Peyer's patch (tissue), 4 donors: ENCODE results near the gene METRNL. TPM values are rescaled to one million over a fixed set of nuclear protein-coding genes. Genes with fewer than 3 reads are reported as not detected.

Experiments
- DNase-seq, 3 donors: peaks; one replicate each; pipeline ENCODE4 v3.0.0-alpha.2; 2017 to 2019
- H3K27ac ChIP-seq, 4 donors: fragments of 200-600 bp; sonication (generic); one replicate each; pipeline ENCODE4 v1.5.1; 2016 to 2019
- H3K27me3 ChIP-seq, 2 donors: fragments of 200-600 bp; sonication (generic); one replicate each; pipeline ENCODE4 v1.5.1; 2019
- H3K36me3 ChIP-seq, 3 donors: fragments of 200-600 bp; sonication (generic); one replicate each; pipeline ENCODE4 v1.5.1; 2016 to 2019
- H3K4me1 ChIP-seq, 4 donors: fragments of 200-600 bp; sonication (generic); one replicate each; pipeline ENCODE4 v1.5.1; 2016 to 2019
- H3K4me3 ChIP-seq, 4 donors: fragments of 200-600 bp; sonication (generic); 1 replicate in 3 of 4; 2 replicates in 1 of 4; pipeline ENCODE4 v1.5.1; 2016 to 2019; ENCODE audit warnings: mild to moderate bottlenecking in 1 of 4
- H3K9me3 ChIP-seq, 4 donors: fragments of 200-600 bp; sonication (generic); one replicate each; pipeline ENCODE4 v1.5.1; 2016 to 2019; ENCODE audit warnings: mild to moderate bottlenecking in 1 of 4
- POLR2A ChIP-seq, 2 donors: fragments of 450-650 bp; IDR thresholded peaks; one replicate each; pipeline ENCODE4 v1.5.1; 2017; ENCODE audit warnings: antibody characterized with exemption in 2 of 2, mild to moderate bottlenecking in 2 of 2, moderate library complexity in 2 of 2
- total RNA-seq, 4 donors: library from RNA; depleted of rRNA; stranded (reverse); fragments of >200 nt; gene quantifications; one replicate each; pipeline ENCODE4 v1.1.0, GENCODE V29; 2016
- TF ChIP-seq, protein P1 (sequence below), 6 experiments: fragments of 450-650 bp in 4 of 6; fragments of 200-600 bp in 2 of 6; sonication (generic) in 1 of 6; IDR thresholded peaks; one replicate each; pipeline ENCODE4 v1.5.1; 2017 to 2019; ENCODE audit warnings: antibody characterized with exemption in 6 of 6, mild to moderate bottlenecking in 3 of 6, moderate library complexity in 1 of 6

The METRNL gene
- total RNA-seq, 4 donors from 2014 or later: 73.4 to 170 (median 117) TPM

DNA sequence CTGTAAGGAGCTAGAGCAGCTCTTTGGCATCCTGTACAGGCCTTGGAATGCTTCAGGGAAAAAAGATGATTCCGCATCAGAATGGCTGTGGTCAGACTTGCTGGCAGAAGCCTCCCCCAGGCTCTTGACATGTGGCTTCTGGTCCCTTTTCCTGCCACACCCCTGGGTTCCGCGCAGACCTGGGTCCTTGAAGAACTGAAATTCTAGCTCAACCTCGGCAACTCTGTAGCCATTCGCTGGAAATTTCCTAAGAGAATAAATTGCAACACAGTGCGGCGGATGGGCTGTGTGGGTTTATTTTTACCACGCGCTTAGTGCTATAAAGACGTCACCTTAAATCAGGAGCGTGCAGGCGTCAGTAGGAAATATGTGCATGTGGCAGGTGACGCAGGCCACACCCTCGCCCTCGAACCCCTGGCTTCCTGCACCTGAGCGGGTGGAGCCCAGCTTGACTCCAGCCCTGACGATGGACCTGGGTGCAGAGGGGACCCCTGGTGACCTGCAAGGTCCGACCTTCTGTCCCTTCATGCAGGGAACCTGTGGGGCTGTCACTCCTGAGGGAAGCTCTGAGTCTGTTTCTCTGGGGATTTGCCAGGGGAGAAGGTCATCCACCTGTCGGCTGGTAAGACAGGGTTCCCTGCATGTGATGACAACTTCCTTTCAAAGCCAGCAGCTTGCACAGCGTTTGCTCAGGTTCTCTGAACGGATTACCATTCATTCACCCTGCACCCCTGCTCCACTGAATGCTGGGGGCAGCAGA is 46.3 kb downstream of the METRNL start:
- TF ChIP-seq POLR2A (IDR thresholded peaks at IDR 0.05): no peak
- TF ChIP-seq, protein P1, sequence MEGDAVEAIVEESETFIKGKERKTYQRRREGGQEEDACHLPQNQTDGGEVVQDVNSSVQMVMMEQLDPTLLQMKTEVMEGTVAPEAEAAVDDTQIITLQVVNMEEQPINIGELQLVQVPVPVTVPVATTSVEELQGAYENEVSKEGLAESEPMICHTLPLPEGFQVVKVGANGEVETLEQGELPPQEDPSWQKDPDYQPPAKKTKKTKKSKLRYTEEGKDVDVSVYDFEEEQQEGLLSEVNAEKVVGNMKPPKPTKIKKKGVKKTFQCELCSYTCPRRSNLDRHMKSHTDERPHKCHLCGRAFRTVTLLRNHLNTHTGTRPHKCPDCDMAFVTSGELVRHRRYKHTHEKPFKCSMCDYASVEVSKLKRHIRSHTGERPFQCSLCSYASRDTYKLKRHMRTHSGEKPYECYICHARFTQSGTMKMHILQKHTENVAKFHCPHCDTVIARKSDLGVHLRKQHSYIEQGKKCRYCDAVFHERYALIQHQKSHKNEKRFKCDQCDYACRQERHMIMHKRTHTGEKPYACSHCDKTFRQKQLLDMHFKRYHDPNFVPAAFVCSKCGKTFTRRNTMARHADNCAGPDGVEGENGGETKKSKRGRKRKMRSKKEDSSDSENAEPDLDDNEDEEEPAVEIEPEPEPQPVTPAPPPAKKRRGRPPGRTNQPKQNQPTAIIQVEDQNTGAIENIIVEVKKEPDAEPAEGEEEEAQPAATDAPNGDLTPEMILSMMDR (IDR thresholded peaks at IDR 0.05): no peak
- peaks cover 0 to 14% (median 5%) of the 10 kb centered on the region in 4 donors for H3K4me1 ChIP-seq
- H3K36me3 ChIP-seq: no peaks in the 10 kb centered on the region
- no peaks in the 10 kb centered on the region for H3K9me3 ChIP-seq
- no peak overlapping the region for H3K4me3 ChIP-seq
- peak in 2 of 3 donors; percentile 57 to 62 for DNase-seq
- H3K27ac ChIP-seq: no peak overlapping the region
- H3K27me3 ChIP-seq: no peaks in the 10 kb centered on the region

- Histone ChIP-seq H3K27ac (no peak overlapping the region), H3K4me1 (peaks cover 0 to 14% (median 4%) of the 10 kb centered on the region in 4 donors), H3K36me3 (no peaks in the 10 kb centered on the region), H3K4me3 (no peak overlapping the region), H3K9me3 (no peaks in the 10 kb centered on the region), H3K27me3 (no peaks in the 10 kb centered on the region)
- no peak for DNase-seq
- TF ChIP-seq POLR2A (IDR thresholded peaks at IDR 0.05): no peak
- TF ChIP-seq, protein P1 (IDR thresholded peaks at IDR 0.05): no peak
These were observed 46.9 kb downstream of the METRNL start for GRCh38 chr17:83126275-83126811.

DNA sequence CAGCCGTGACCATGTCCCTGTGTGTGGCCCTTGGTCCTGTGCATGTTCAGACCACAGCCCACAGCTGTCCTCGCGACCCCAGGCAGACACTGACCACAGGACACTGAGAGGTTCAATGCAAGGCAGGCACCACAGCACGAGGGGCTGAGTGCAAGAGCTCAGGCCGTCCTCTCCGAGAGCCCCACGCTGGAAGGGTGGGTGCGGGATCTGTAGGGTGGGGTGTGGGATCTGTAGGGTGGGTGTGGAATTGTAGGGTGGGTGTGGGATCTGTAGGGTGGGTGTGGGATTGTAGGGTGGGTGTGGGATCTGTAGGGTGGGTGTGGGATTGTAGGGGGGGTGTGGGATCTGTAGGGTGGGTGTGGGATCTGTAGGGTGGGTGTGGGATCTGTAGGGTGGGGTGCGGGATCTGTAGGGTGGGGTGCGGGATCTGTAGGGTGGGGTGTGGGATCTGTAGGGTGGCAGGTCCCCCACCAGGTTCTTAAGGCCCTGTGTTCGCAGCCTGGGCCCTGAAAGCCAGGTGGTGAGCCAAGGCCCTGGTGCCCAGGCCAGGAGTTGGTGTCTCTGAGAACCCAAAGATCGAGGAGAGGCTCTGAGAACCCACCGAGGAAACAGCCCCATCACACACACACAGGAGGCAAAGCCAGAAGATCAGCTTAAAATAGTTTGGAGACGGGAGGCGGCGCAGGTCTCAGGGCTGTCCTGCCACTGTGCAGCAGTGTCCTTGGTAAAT is 48.2 kb downstream of the METRNL start:
- H3K27me3 ChIP-seq: no peaks in the 10 kb centered on the region
- peak in 2 of 3 donors; percentile 30 to 43 for DNase-seq
- H3K36me3 ChIP-seq: no peaks in the 10 kb centered on the region
- H3K4me1 ChIP-seq: peaks cover 0 to 14% (median 4%) of the 10 kb centered on the region in 4 donors
- H3K27ac ChIP-seq: no peak overlapping the region
- H3K9me3 ChIP-seq: no peaks in the 10 kb centered on the region
- H3K4me3 ChIP-seq: no peak overlapping the region
- TF ChIP-seq POLR2A (IDR thresholded peaks at IDR 0.05): no peak
- TF ChIP-seq, protein P1 (IDR thresholded peaks at IDR 0.05): no peak

DNA sequence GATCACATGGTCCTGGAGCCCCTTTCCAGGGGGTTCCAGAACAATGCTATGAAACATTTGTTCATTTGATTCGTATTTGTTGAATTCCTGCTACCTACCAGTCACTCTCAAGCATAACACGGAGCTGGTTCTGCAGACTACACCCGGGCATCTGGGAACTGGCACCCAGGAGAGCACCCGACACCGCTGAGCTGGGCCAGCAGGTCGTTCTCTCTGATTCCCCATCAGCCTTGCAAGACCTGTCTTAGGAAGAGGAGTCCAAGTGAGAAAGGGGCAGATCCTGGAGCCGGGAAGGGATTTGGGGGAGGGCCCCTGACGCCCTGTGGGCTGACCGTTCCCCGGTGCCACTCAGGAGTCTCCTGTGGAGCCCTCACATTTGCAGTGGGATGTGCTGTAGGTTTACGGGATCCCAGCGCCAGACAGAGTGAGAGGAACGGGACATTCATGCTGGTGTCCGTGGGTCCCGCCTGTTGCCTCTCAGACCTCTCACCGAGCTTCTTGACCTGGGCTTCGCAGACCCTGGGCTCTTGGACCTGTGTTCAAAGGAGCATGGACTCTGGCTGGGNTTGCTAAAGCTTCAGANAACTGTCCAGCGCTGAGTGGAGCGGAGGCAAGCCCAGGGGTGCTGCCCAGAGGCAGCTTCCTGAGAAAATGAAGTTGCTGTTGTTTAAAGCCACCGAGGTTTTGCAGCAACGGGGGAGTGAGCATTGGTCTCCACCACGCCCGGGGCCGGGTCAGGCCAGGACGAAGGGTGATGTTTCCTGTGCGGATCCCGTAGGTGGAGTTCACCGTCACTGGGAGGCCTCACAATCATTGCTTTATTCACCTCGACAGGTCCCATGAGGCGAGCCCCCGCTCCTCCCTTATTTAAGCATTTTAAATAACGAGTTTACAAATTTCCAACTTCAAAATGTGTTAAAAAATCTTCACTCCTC is 49.2 kb downstream of the METRNL start:
- Histone ChIP-seq H3K4me3 (no peak overlapping the region), H3K36me3 (no peaks in the 10 kb centered on the region), H3K9me3 (no peaks in the 10 kb centered on the region), H3K4me1 (peaks cover 0 to 14% (median 4%) of the 10 kb centered on the region in 4 donors), H3K27ac (no peak overlapping the region), H3K27me3 (no peaks in the 10 kb centered on the region)
- TF ChIP-seq POLR2A (IDR thresholded peaks at IDR 0.05): no peak
- TF ChIP-seq, protein P1 (IDR thresholded peaks at IDR 0.05): no peak
- DNase-seq: peak in 2 of 3 donors; percentile 35 to 39

GRCh38 chr17:83129676-83130075 is 50.3 kb downstream of the METRNL start:
- Histone ChIP-seq H3K4me3 (no peak overlapping the region), H3K9me3 (no peaks in the 10 kb centered on the region), H3K27ac (no peak overlapping the region), H3K36me3 (no peaks in the 10 kb centered on the region), H3K27me3 (no peaks in the 10 kb centered on the region), H3K4me1 (peaks cover 0 to 14% (median 4%) of the 10 kb centered on the region in 4 donors)
- peak in 2 of 3 donors; percentile 19 to 40 for DNase-seq
- TF ChIP-seq POLR2A (IDR thresholded peaks at IDR 0.05): no peak
- TF ChIP-seq, protein P1 (IDR thresholded peaks at IDR 0.05): no peak
